Brain microvascular endothelial cell (primary cell): ENCODE measurements around the gene ST8SIA3.

Experiments used
- DNase-seq: peaks from one replicate; pipeline ENCODE4 v3.0.0-alpha.2; 2020
- H3K27ac ChIP-seq: fragments of 250-450 bp; sonication (Bioruptor Pico); 2 replicates; pipeline ENCODE4 v1.5.1; 2020; ENCODE audit warnings: mild to moderate bottlenecking, moderate library complexity
- H3K27me3 ChIP-seq: fragments of 250-450 bp; sonication (Bioruptor Pico); replicated peaks from 2 replicates; pipeline ENCODE4 v1.5.1; 2020; ENCODE audit warnings: mild to moderate bottlenecking
- H3K36me3 ChIP-seq: fragments of 250-450 bp; sonication (Bioruptor Pico); replicated peaks from 2 replicates; pipeline ENCODE4 v1.5.1; 2020; ENCODE audit warnings: mild to moderate bottlenecking
- H3K4me3 ChIP-seq: 2 replicates; pipeline ENCODE4 v1.5.1; 2011; ENCODE audit warnings: low read depth, mild to moderate bottlenecking, control low read depth, low read length, moderate library complexity
- in situ Hi-C: cut with HindIII; loops from 2 replicates; pipeline ENCODE4 v1.10.0; 2017; ENCODE audit warnings: low sequenced_read_pairs, low pct_ligation_motif_present
- TF ChIP-seq, protein P1 (sequence below): IDR thresholded peaks from 2 replicates; pipeline ENCODE4 v1.5.1; 2011; ENCODE audit warnings: low read depth, mild to moderate bottlenecking, moderate library complexity, low read length, control low read depth, inconsistent platforms; ENCODE audit errors: missing control alignments

The ST8SIA3 gene

GRCh38 chr18:57326718-57327323 is 25.5 kb upstream of the ST8SIA3 start:
- TF ChIP-seq, protein P1, sequence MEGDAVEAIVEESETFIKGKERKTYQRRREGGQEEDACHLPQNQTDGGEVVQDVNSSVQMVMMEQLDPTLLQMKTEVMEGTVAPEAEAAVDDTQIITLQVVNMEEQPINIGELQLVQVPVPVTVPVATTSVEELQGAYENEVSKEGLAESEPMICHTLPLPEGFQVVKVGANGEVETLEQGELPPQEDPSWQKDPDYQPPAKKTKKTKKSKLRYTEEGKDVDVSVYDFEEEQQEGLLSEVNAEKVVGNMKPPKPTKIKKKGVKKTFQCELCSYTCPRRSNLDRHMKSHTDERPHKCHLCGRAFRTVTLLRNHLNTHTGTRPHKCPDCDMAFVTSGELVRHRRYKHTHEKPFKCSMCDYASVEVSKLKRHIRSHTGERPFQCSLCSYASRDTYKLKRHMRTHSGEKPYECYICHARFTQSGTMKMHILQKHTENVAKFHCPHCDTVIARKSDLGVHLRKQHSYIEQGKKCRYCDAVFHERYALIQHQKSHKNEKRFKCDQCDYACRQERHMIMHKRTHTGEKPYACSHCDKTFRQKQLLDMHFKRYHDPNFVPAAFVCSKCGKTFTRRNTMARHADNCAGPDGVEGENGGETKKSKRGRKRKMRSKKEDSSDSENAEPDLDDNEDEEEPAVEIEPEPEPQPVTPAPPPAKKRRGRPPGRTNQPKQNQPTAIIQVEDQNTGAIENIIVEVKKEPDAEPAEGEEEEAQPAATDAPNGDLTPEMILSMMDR, result no peak
- Histone ChIP-seq H3K27ac (no peak overlapping the region), H3K36me3 (no peaks in the 10 kb centered on the region), H3K27me3 (no peaks in the 10 kb centered on the region), H3K4me3 (no peak overlapping the region)
- DNase-seq, result no peak
- in situ Hi-C loops, result no loop called here

DNA sequence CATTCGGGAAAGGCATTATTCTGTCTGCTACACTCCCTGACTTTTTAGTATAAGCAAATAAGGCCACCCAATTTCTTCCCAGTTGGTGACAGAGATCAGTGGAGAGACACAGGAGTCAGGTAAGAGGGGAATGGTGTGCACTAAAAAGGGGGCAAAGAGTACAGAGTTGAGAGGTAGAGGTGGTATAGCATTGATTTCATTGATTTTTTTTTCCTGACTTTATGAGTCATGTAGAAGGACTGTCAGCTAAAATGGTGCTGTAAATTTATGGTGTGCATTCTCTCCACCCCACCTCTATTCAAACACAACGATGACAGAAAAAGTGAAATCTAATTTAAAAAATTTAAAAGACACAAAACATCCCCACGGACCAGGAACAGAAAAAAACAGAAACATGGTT is 23.7 kb upstream of the ST8SIA3 start:
- DNase-seq, result no peak
- Histone ChIP-seq H3K4me3 (no peak overlapping the region), H3K27ac (no peak overlapping the region), H3K36me3 (no peaks in the 10 kb centered on the region), H3K27me3 (no peaks in the 10 kb centered on the region)
- TF ChIP-seq, protein P1, result no peak
- in situ Hi-C loops, result no loop called here

- TF ChIP-seq, protein P1, result no peak
- Histone ChIP-seq H3K36me3 (no peaks in the 10 kb centered on the region), H3K27me3 (no peaks in the 10 kb centered on the region), H3K4me3 (no peak overlapping the region), H3K27ac (no peak overlapping the region)
- DNase-seq, result no peak
- in situ Hi-C loops, result no loop called here
Observed at GRCh38 chr18:57329856-57330255, 22.5 kb upstream of the ST8SIA3 start.

- Histone ChIP-seq H3K4me3 (no peak overlapping the region), H3K27ac (no peak overlapping the region), H3K36me3 (no peaks in the 10 kb centered on the region), H3K27me3 (no peaks in the 10 kb centered on the region)
- in situ Hi-C loops, result no loop called here
- TF ChIP-seq, protein P1, result no peak
- no peak for DNase-seq
Observed at GRCh38 chr18:57331718-57332117, 20.6 kb upstream of the ST8SIA3 start.

- no peak overlapping the region for H3K27ac ChIP-seq
- no peaks in the 10 kb centered on the region for H3K36me3 ChIP-seq
- DNase-seq, result no peak
- TF ChIP-seq, protein P1, result no peak
- H3K27me3 ChIP-seq, result no peaks in the 10 kb centered on the region
- in situ Hi-C loops, result no loop called here
- no peak overlapping the region for H3K4me3 ChIP-seq
Observed at GRCh38 chr18:57333940-57334339, 18.4 kb upstream of the ST8SIA3 start.

DNA sequence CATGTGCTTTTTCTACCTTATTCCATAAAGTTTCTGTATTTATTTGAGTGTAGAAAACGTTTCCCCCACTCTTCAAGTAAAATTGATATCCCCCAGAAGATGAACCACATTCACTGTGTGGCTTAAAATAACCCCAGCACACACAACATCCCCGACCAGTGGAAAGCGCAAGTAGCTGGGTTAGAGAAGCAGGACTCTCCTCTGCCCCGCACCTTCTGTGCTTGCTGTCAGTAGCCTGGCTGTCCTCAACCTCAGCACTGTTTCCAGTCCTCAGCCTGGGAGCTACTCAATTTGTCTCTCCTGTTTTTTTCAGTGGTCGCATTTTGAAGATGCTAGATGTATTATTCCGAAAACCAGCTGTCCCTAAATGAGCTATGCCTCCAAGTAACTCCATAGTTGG is 18.0 kb upstream of the ST8SIA3 start:
- TF ChIP-seq, protein P1, result no peak
- Histone ChIP-seq H3K27me3 (no peaks in the 10 kb centered on the region), H3K27ac (no peak overlapping the region), H3K36me3 (no peaks in the 10 kb centered on the region), H3K4me3 (no peak overlapping the region)
- in situ Hi-C loops, result no loop called here
- no peak for DNase-seq
